Heart left ventricle (tissue), 16 donors: ENCODE results near the gene RASL11B. TPM values are rescaled to one million over a fixed set of nuclear protein-coding genes. Genes with fewer than 3 reads are reported as not detected.

Source experiments
- ATAC-seq, 4 donors: fragments of 200-7000 bp; cut with Tn5 transposase; one replicate each; pipeline ENCODE4 v1.9.1; 2020 to 2022; ENCODE audit warnings: moderate library complexity in 4 of 4, mild to moderate bottlenecking in 3 of 4, moderate number of reproducible peaks in 1 of 4
- DNase-seq, 5 donors: peaks; one replicate each; pipeline ENCODE4 v3.0.0-alpha.2; 2020
- H3K27ac ChIP-seq, 12 donors: fragments of 200-600 bp; sonication (generic) in 4 of 12; one replicate each; pipeline versions ENCODE4 v1.5.0 to v1.8.0; 2016 to 2022; ENCODE audit warnings: mild to moderate bottlenecking in 2 of 12
- H3K27me3 ChIP-seq, 9 donors: fragments of 200-600 bp; sonication (generic) in 2 of 9; one replicate each; pipeline versions ENCODE4 v1.5.1 to v1.8.0; 2016 to 2022; ENCODE audit warnings: mild to moderate bottlenecking in 3 of 9
- H3K36me3 ChIP-seq, 9 donors: fragments of 200-600 bp; sonication (generic) in 2 of 9; one replicate each; pipeline versions ENCODE4 v1.5.0 to v1.8.0; 2018 to 2022; ENCODE audit warnings: mild to moderate bottlenecking in 2 of 9
- H3K4me1 ChIP-seq, 12 donors: fragments of 200-600 bp; sonication (generic) in 4 of 12; one replicate each; pipeline versions ENCODE4 v1.5.0 to v1.8.0; 2016 to 2022; ENCODE audit warnings: mild to moderate bottlenecking in 3 of 12
- H3K4me3 ChIP-seq, 12 donors: fragments of 200-600 bp; sonication (generic) in 4 of 12; one replicate each; pipeline versions ENCODE4 v1.5.0 to v1.8.0; 2017 to 2022; ENCODE audit warnings: mild to moderate bottlenecking in 9 of 12, moderate library complexity in 4 of 12
- H3K9me3 ChIP-seq, 12 donors: fragments of 200-600 bp; sonication (generic) in 4 of 12; one replicate each; pipeline versions ENCODE4 v1.5.0 to v1.8.0; 2016 to 2022; ENCODE audit warnings: mild to moderate bottlenecking in 1 of 12
- CTCF ChIP-seq, 12 donors: fragments of 200-600 bp; sonication (generic) in 4 of 12; IDR thresholded peaks; one replicate each; pipeline versions ENCODE4 v1.5.0 to v1.8.0; 2018 to 2022; ENCODE audit warnings: antibody characterized with exemption in 12 of 12, mild to moderate bottlenecking in 5 of 12
- POLR2A ChIP-seq, 2 donors: fragments of 450-650 bp; IDR thresholded peaks; one replicate each; pipeline ENCODE4 v1.6.1; 2017; ENCODE audit warnings: antibody characterized with exemption in 2 of 2, mild to moderate bottlenecking in 2 of 2, moderate library complexity in 2 of 2
- WGBS, 4 donors: extraction: QIAGEN DNeasy Blood & Tissue Kit in 2 of 4; methylation state at CpG; one replicate each; pipeline versions ENCODE4 v1.1.5 to v1.1.7; 2013 to 2018; 5-methylcytosine and 5-hydroxymethylcytosine counted together
- intact Hi-C, 10 donors: fragments of 100-400 bp; cut with DNase I; formaldehyde crosslinking; loops; one replicate each; pipeline versions ENCODE4 v1.11.1 to v1.14.2; 2022
- polyA plus RNA-seq, 2 donors: library from polyadenylated mRNA; stranded (reverse); fragments of 200-250 nt; gene quantifications; one replicate each; pipeline ENCODE4 v1.2.3, GENCODE V29; 2013
- total RNA-seq, 9 donors: library from RNA; depleted of rRNA in 2 of 9; stranded (reverse); fragments of >200 nt in 2 of 9; fragmentation: NEBNext Ultra II Directional in 3 of 9; extraction: Animal tissue kit (Norgen Biotek cat#: 25700) in 3 of 9; gene quantifications; one replicate each; pipeline versions ENCODE4 v1.1.0 to v1.2.4, GENCODE V29; 2016 to 2023
- donor health status: ischemic (EF 13 %, LVEDD 7.1; RV severe dilation, severe dysfunction).
- donor health status: healthy with polysubstance abuse.
- donor health status: DM: no; HTN: yes; CAD: no.
- donor health status: DM: no; HTN: no; CAD: no.
- donor health status: ischemic (EF 25% LVEDD 6.9; RV normal size, moderate dysfunction).
- donor health status: ischemic (EF 25% LVEDD 5.7; RV mildly dilated, moderate dysfunction).
- donor health status: healthy.
- donor health status: DM: yes; HTN: yes; CAD: no.
- donor health status: ischemic (EF 35%, LVEDD 5.7; RV mildly dilated, moderate dysfunction).
- donor health status: nonischemic (EF 11% LVEDD 7.7; RV severe dilation, severe dysfunction).
- donor health status: DM: yes; HTN: yes; CAD: no.
- donor health status: PGD.
- donor health status: ischemic (EF 29% LVEDD 5.4; RV normal size, mild dysfunction).
- donor health status: nonischemic (EF 23%, LVEDD 6.1; RV moderate dilation, normal function).

RASL11B gene
- total and polyA plus RNA-seq, 11 donors, result 2.7 to 16.1 (median 5.5) TPM

GRCh38 chr4:52836678-52837077, 25.4 kb upstream of the RASL11B start:
- H3K27me3 ChIP-seq, result no peaks in the 10 kb centered on the region
- H3K36me3 ChIP-seq, result no peaks in the 10 kb centered on the region
- whole genome bisulfite sequencing, 4 donors, result 90 to 98% (median 95%) methylated on average over 7 of the region's 7 CpGs
- peaks cover 0 to 48% (median 32%) of the 10 kb centered on the region in 12 donors for H3K4me1 ChIP-seq
- no peak for TF ChIP-seq POLR2A (IDR thresholded peaks at IDR 0.05)
- no peak for TF ChIP-seq CTCF (IDR thresholded peaks at IDR 0.05)
- no peak overlapping the region for H3K27ac ChIP-seq
- H3K4me3 ChIP-seq, result no peak overlapping the region
- ATAC-seq (no peak), DNase-seq (no peak)
- H3K9me3 ChIP-seq, result no peaks in the 10 kb centered on the region
- intact Hi-C loops, result no loop called here

- TF ChIP-seq POLR2A (IDR thresholded peaks at IDR 0.05), result no peak
- TF ChIP-seq CTCF (IDR thresholded peaks at IDR 0.05), result no peak
- Histone ChIP-seq H3K36me3 (no peaks in the 10 kb centered on the region), H3K27ac (peak overlapping the region in 5 of 12 donors; percentile 9 to 70 (median 44)), H3K9me3 (no peaks in the 10 kb centered on the region), H3K27me3 (no peaks in the 10 kb centered on the region), H3K4me1 (peaks cover 0 to 61% (median 45%) of the 10 kb centered on the region in 12 donors), H3K4me3 (no peak overlapping the region)
- intact Hi-C loops, result loop anchor here in 1 of 10 donors (2.0 kb wide), 1 partner anchor 27 kb away; no protein-coding TSS in a partner anchor
- DNase-seq (peak in 1 of 5 donors; percentile 22), ATAC-seq (peak in 3 of 4 donors; percentile 40 to 74 (median 51))
- 67 to 77% (median 74%) methylated on average over 7 of the region's 7 CpGs for WGBS, 4 donors
Measured at GRCh38 chr4:52837716-52838558, 24.2 kb upstream of the RASL11B start.

- H3K27me3 ChIP-seq, result no peaks in the 10 kb centered on the region
- intact Hi-C loops, result loop anchor here in 2 of 10 donors (1.0 to 2.0 kb wide), 2 partner anchors 26 to 117 kb away; no protein-coding TSS in a partner anchor
- 38 to 52% (median 45%) methylated on average over 10 of the region's 10 CpGs for WGBS, 4 donors
- no peaks in the 10 kb centered on the region for H3K9me3 ChIP-seq
- H3K36me3 ChIP-seq, result no peaks in the 10 kb centered on the region
- no peak for TF ChIP-seq CTCF (IDR thresholded peaks at IDR 0.05)
- no peak for TF ChIP-seq POLR2A (IDR thresholded peaks at IDR 0.05)
- peaks cover 0 to 62% (median 45%) of the 10 kb centered on the region in 12 donors for H3K4me1 ChIP-seq
- peak overlapping the region in 7 of 12 donors; percentile 18 to 70 (median 33) for H3K27ac ChIP-seq
- ATAC-seq (peak; percentile 37 to 56 (median 42)), DNase-seq (peak in 1 of 5 donors; percentile 28)
- H3K4me3 ChIP-seq, result no peak overlapping the region
Measured at GRCh38 chr4:52838729-52839586, 23.2 kb upstream of the RASL11B start.
